Right atrium auricular region (tissue), 2 donors: ENCODE data around the gene RPH3AL. TPM values are rescaled to one million over a fixed set of nuclear protein-coding genes. Genes with fewer than 3 reads are reported as not detected.

ENCODE experiments used
- DNase-seq: peaks from one replicate; pipeline ENCODE4 v3.0.0-alpha.2; 2019; ENCODE audit warnings: low spot score
- H3K27ac ChIP-seq, 2 donors: fragments of 200-600 bp; sonication (generic); 1 replicate in 1 of 2; 2 replicates in 1 of 2; pipeline ENCODE4 v1.5.1; 2016 to 2019
- H3K27me3 ChIP-seq, 2 donors: fragments of 200-600 bp; sonication (generic); one replicate each; pipeline versions ENCODE4 v1.5.1 to v1.6.0; 2017 to 2019
- H3K36me3 ChIP-seq: fragments of 200-600 bp; sonication (generic); one replicate; pipeline ENCODE4 v1.5.1; 2016
- H3K4me1 ChIP-seq, 2 donors: fragments of 200-600 bp; sonication (generic); one replicate each; pipeline versions ENCODE4 v1.5.1 to v1.6.0; 2017 to 2019
- H3K4me3 ChIP-seq, 2 donors: fragments of 200-600 bp; sonication (generic); 1 replicate in 1 of 2; 2 replicates in 1 of 2; pipeline ENCODE4 v1.5.1; 2017 to 2019; ENCODE audit warnings: mild to moderate bottlenecking in 1 of 2, moderate library complexity in 1 of 2
- H3K9me3 ChIP-seq, 2 donors: fragments of 200-600 bp; sonication (generic); one replicate each; pipeline ENCODE4 v1.5.1; 2019
- total RNA-seq, 2 donors: library from RNA; depleted of rRNA; stranded (reverse); fragments of >200 nt; gene quantifications; one replicate each; pipeline ENCODE4 v1.1.0, GENCODE V29; 2016
- TF ChIP-seq, protein P1 (sequence below), 2 donors: fragments of 200-600 bp; sonication (generic); IDR thresholded peaks; one replicate each; pipeline ENCODE4 v1.5.1; 2019; ENCODE audit warnings: antibody characterized with exemption in 2 of 2

The RPH3AL gene
- total RNA-seq, 2 donors from 2014 or later: 7.2 to 13.1 TPM

DNA sequence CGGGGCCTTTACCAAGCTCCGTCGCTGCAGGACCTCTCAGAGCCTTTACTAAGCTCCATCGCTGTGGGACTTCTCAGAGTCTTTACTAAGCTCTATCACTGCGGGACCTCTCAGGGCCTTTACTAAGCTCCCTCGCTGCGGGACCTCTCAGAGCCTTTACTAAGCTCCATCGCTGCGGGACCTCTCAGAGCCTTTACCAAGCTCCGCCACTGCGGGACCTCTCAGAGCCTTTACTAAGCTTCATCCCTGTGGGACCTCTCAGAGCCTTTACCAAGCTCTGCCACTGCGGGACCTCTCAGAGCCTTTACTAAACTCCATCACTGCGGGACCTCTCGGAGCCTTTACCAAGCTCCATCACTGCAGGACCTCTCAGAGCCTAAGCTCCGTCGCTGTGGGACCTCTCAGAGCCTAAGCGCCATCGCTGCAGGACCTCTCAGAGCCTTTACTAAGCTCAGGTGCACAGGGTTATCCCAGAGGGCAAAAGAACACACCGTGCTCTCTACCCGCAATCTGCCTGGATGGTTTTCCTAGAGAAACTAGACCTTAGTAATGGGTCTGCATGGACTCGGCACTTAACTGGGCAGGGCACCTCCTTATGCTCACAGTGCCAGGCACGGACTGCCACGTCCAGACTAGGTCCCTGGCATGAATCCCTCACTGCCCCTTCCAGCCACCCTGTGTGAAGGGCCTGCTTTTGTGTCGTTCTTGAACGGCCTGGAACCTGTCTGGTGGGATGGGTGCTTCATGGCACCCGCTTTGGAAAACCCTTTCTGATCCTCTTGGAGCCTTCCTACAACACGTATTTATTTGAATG is 101.9 kb downstream of the RPH3AL start:
- TF ChIP-seq, protein P1, sequence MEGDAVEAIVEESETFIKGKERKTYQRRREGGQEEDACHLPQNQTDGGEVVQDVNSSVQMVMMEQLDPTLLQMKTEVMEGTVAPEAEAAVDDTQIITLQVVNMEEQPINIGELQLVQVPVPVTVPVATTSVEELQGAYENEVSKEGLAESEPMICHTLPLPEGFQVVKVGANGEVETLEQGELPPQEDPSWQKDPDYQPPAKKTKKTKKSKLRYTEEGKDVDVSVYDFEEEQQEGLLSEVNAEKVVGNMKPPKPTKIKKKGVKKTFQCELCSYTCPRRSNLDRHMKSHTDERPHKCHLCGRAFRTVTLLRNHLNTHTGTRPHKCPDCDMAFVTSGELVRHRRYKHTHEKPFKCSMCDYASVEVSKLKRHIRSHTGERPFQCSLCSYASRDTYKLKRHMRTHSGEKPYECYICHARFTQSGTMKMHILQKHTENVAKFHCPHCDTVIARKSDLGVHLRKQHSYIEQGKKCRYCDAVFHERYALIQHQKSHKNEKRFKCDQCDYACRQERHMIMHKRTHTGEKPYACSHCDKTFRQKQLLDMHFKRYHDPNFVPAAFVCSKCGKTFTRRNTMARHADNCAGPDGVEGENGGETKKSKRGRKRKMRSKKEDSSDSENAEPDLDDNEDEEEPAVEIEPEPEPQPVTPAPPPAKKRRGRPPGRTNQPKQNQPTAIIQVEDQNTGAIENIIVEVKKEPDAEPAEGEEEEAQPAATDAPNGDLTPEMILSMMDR (IDR thresholded peaks at IDR 0.05): no peak
- no peak for DNase-seq
- no peaks in the 10 kb centered on the region for H3K27me3 ChIP-seq

DNA sequence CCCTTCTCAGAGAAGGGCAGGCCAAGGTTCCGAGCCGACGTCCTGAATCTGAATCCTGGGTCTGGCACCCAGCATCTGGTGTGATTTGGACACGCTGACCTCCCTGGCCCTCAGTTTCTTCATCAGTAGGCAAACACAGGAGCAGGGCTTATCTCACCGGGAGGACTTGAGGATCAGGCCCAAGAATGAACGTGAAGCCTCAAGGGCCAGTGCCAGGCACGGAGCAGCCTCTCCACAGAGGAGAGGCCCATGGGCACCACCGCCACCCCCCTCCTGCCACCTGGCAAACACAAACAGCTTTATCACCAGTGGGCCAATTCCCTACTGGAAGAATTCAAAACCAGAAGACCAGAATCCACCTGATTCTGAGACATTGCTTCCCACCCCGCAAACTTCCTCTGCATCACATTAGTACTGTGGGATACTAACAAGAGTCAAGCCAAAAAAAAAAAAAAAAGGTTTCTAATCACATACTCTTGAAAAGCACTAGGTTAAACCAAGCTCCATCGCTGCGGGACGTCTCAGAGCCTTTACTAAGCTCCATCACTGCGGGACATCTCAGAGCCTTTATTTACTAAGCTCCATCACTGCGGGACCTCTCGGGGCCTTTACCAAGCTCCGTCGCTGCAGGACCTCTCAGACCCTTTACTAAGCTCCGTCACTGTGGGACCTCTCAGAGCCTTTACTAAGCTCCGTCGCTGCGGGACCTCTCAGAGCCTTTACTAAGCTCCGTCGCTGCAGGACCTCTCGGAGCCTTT is 103.2 kb downstream of the RPH3AL start:
- no peaks in the 10 kb centered on the region for H3K9me3 ChIP-seq
- H3K4me3 ChIP-seq: no peak overlapping the region
- H3K27ac ChIP-seq: no peak overlapping the region
- no peaks in the 10 kb centered on the region for H3K27me3 ChIP-seq
- TF ChIP-seq, protein P1 (IDR thresholded peaks at IDR 0.05): no peak
- no peaks in the 10 kb centered on the region for H3K36me3 ChIP-seq
- H3K4me1 ChIP-seq: no peaks in the 10 kb centered on the region
- no peak for DNase-seq

More for the DNA sequence above, 101.9 kb downstream of the RPH3AL start:
- Histone ChIP-seq H3K36me3 (no peaks in the 10 kb centered on the region), H3K4me3 (no peak overlapping the region), H3K9me3 (no peaks in the 10 kb centered on the region), H3K27ac (no peak overlapping the region), H3K4me1 (no peaks in the 10 kb centered on the region)

DNA sequence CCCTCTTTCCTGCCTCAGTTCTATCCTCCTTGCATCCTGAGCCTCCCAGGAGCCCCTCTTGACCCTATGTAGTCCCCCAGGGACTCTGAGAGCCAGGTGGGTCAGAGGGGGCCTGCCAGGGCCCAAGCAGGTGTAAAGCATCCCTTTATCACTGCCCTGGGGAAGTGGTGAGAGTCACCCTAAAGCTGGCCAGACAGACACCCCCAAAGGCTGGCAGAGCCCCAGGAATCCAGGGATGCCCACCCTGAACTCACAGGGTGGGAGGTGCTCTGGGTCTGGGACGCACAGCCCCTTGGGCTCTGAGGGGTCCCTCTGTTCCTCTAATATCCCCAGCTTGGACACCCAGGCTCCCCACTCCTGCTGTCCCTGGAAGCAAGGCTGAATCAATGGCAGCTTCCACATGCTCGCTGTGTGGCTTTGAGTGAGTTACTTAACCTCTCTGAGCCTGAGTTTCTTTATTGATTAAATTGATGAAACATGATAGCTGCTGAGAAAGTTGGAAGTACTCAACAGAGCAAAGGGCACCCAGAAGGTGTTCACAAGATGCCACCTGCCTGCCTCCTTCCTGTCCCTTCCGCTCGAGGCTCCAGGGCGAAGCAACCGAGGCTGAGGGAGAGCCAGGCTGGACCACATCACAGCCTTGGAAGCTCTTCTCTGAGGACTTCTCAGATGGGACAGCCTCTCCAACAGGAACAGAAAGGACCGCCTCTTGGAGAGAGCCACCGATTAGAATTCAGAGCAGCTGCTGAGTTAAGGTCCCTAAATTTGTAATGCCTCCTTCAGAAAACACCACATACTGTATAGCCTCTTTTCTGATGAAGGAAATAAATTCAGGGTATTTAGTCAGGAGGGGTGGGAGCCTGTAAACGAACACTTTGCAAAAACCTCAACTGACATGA is 104.0 kb downstream of the RPH3AL start:
- Histone ChIP-seq H3K36me3 (no peaks in the 10 kb centered on the region), H3K27me3 (no peaks in the 10 kb centered on the region), H3K9me3 (no peaks in the 10 kb centered on the region), H3K27ac (no peak overlapping the region), H3K4me3 (no peak overlapping the region), H3K4me1 (no peaks in the 10 kb centered on the region)
- TF ChIP-seq, protein P1 (IDR thresholded peaks at IDR 0.05): no peak
- no peak for DNase-seq

DNA sequence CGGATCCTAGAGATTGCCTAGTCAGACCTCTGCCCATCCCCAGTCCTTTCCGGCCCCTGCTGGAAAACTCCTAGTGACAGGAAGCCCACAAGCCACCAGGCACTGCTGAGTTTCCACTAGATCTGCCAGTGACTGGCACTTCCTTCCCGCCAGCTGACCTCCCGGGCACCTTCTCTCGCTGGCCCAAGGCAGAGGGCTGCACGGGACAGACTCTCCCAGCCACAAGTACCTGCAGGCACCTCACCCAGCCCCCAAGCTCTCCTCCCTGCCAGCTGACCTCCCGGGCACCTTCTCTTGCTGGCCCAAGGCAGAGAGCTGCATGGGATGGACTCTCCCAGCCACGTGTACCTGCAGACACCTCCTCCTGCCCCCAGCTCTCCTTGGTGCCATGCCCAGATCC is 104.8 kb downstream of the RPH3AL start:
- no peaks in the 10 kb centered on the region for H3K9me3 ChIP-seq
- no peaks in the 10 kb centered on the region for H3K36me3 ChIP-seq
- no peak for DNase-seq
- no peak overlapping the region for H3K4me3 ChIP-seq
- no peak overlapping the region for H3K27ac ChIP-seq
- TF ChIP-seq, protein P1 (IDR thresholded peaks at IDR 0.05): no peak
- no peaks in the 10 kb centered on the region for H3K27me3 ChIP-seq
- H3K4me1 ChIP-seq: no peaks in the 10 kb centered on the region

DNA sequence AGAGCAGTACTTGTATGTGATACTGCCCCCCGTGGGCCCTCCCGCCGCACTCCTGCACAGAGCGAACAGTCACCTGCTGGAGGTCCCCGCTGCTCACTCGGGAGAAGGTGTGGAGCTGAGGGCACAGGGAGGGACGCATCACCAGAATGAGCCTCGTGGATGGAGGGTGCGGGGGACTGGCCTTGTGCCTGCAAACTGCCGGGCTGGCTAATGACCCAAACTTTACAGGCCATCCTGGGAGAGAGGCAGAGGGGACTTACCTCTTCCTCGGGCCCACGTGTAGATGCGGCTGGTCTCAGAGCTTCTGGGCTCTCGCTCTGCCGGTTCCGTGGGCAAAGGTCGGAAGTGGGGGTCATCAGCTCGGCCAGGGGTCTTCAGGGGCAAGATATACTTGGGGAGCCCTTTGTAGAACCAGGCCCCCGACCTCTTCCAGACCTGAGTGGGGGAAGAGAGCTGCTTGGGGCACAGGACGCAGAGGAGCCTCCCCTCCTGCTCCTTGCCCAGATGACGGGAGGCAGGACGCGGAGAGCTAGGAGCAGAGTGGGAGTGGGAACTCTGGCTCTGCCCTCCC is 105.7 kb downstream of the RPH3AL start:
- Histone ChIP-seq H3K27me3 (no peaks in the 10 kb centered on the region), H3K4me1 (no peaks in the 10 kb centered on the region), H3K9me3 (no peaks in the 10 kb centered on the region), H3K4me3 (no peak overlapping the region), H3K36me3 (no peaks in the 10 kb centered on the region), H3K27ac (no peak overlapping the region)
- no peak for DNase-seq
- TF ChIP-seq, protein P1 (IDR thresholded peaks at IDR 0.05): no peak
